Coronary artery (tissue), 2 donors: ENCODE data around the gene NPAT.

Experiments used
- DNase-seq: peaks from one replicate; pipeline ENCODE4 v3.0.0-alpha.2; 2017; ENCODE audit warnings: low spot score
- H3K27ac ChIP-seq, 2 donors: fragments of 200-600 bp; sonication (generic); one replicate each; pipeline ENCODE4 v1.5.1; 2016 to 2019
- H3K4me3 ChIP-seq: fragments of 200-600 bp; sonication (generic); 2 replicates; pipeline ENCODE4 v1.5.1; 2016; ENCODE audit warnings: mild to moderate bottlenecking, moderate library complexity
- CTCF ChIP-seq: fragments of 200-600 bp; sonication (generic); IDR thresholded peaks from one replicate; pipeline ENCODE4 v1.5.1; 2019; ENCODE audit warnings: antibody characterized with exemption

Gene NPAT

GRCh38 chr11:108206969-108207682, 15.3 kb downstream of the NPAT start:
- H3K4me3 ChIP-seq = no peak overlapping the region
- H3K27ac ChIP-seq = no peak overlapping the region
- DNase-seq = no peak
- no peak for TF ChIP-seq CTCF

DNA sequence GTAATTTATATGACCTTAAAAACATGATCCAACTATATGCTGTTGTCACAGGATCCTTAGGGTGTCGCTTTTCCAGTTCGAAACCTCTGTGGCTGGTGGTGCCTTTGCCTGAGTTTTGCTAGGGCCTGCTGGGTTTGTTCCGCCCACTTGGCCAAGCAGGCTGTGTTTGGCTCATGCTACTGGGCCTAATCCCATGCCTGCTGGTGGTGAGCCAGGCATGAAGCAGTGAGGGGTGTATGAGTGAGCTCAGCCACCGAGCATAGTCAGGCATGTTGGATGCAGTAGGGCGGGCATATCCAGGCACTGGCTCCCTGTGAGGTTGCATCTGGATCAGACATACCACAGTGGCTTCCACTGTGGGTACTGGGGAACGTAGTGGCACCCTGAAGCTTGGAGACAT, 16.3 kb downstream of the NPAT start:
- Histone ChIP-seq H3K4me3 (no peak overlapping the region), H3K27ac (no peak overlapping the region)
- TF ChIP-seq CTCF = no peak
- no peak for DNase-seq

DNA sequence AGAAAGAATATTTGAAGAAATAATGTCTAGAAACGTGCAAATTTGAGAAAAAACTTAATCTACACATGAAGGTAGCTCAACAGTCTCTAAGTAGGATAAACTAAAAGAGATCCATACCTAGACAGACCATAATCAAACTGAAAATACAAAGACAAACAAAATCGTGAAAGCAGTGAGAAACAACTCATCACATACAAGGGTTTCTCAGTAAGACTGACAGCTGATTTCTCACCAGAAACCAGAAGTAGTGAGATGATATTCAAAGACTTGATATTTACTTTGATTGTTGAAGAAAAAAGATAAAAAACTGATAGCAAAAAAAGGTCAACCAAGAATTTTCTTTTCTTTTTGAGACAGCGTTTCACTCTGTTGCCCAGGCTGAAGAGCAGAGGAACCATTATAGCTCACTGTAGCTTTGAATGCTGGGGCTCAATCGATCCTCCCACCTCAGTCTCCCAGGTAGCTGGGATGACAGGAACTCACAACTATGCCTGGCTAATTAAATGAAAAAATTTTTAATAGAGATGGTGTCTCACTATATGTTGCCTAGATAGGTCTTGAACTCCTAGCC, 17.4 kb downstream of the NPAT start:
- DNase-seq = no peak
- Histone ChIP-seq H3K27ac (no peak overlapping the region), H3K4me3 (no peak overlapping the region)
- TF ChIP-seq CTCF = no peak

GRCh38 chr11:108204376-108204775, 18.1 kb downstream of the NPAT start:
- no peak overlapping the region for H3K27ac ChIP-seq
- no peak for DNase-seq
- no peak for TF ChIP-seq CTCF
- H3K4me3 ChIP-seq = no peak overlapping the region

- Histone ChIP-seq H3K27ac (no peak overlapping the region), H3K4me3 (no peak overlapping the region)
- DNase-seq = no peak
- TF ChIP-seq CTCF = no peak
These were observed 19.4 kb downstream of the NPAT start for GRCh38 chr11:108203075-108203474.

GRCh38 chr11:108199446-108200321, 22.8 kb downstream of the NPAT start:
- no peak overlapping the region for H3K4me3 ChIP-seq
- no peak for DNase-seq
- no peak overlapping the region for H3K27ac ChIP-seq
- TF ChIP-seq CTCF = no peak
